Bronchus fibroblast of lung (primary cell): ENCODE measurements around the gene AP4E1. TPM values are rescaled to one million over a fixed set of nuclear protein-coding genes. Genes with fewer than 3 reads are reported as not detected.

ENCODE experiments used
- total RNA-seq: library from RNA; depleted of rRNA; stranded (reverse); fragments of >200 nt; gene quantifications from 2 replicates; pipeline ENCODE4 v1.2.3, GENCODE V29; 2015

The AP4E1 gene
- 3.7 and 5.9 TPM in 2 replicates for total RNA-seq

GRCh38 chr15:50908209-50909009, at the start of gene AP4E1:
AP4E1 (plus strand) TSS chr15:50908683; CDS start chr15:50908779, 96 bp downstream.

Other genes with a start within 250 kb of the AP4E1 start
- 12.8 and 13.8 TPM in 2 replicates for gene TRPM7, start 221.9 kb upstream of the AP4E1 start, total RNA-seq
- gene SPPL2A, start 143.0 kb upstream of the AP4E1 start, total RNA-seq: 84.3 and 113 TPM in 2 replicates
- gene TNFAIP8L3, start 186.2 kb downstream of the AP4E1 start, total RNA-seq: 2.1 and 3.2 TPM in 2 replicates